ENCODE results near the gene MRPS14. TPM values are rescaled to one million over a fixed set of nuclear protein-coding genes. Genes with fewer than 3 reads are reported as not detected.

MRPS14 gene
- total RNA-seq, 4 donors from 2014 or later, result 17.9 to 31.1 (median 26.1) TPM

DNA sequence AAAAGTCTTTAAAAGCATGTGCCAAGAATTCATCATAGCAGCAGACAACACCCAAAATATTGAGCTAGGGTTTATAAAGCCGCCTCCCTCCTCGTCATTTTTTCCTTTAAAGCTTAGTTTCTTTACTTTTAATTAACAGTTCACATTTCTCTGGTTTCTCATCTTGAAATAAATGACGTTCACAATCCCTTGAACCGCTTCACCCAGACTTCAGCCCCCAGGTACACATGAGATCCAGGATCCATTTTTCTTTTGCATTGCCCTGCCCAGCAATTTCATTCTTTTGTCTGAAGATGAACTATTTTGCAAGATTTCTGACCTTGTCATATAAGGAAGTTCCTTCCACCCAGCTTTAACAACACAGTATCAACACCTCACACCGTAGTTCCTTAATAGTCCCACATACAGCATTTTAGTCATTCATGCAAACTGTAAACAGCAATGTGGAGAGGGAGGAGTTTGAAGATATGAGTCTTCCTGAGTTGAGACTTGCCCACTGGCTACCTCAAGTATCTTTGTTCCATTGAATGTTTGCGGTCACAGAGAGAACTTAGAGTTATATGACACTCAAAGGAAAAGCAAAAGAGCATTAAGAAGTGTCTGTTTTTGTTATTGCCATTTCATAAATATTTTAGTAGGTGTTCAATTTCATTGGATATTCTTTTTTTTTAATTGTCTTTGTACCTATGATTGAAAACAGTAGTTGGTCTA, 58.8 kb downstream of the MRPS14 start:
- TF ChIP-seq EP300 (IDR thresholded peaks at IDR 0.05) (no peak), POLR2A (IDR thresholded peaks at IDR 0.05; ENCODE audit: low read depth) (no peak), CTCF (IDR thresholded peaks at IDR 0.05) (no peak), POLR2AphosphoS5 (IDR thresholded peaks at IDR 0.05) (peak in 1 of 2 donors; percentile 5)
- intact Hi-C loops (cut with DNase I), result no loop called here
- H3K36me3 ChIP-seq, result peaks cover 0 to 2% (median 0%) of the 10 kb centered on the region in 4 donors
- no peaks in the 10 kb centered on the region for H3K9me3 ChIP-seq
- peak overlapping the region in 2 of 4 donors; percentile 4 to 31 for H3K4me3 ChIP-seq
- no peak for DNase-seq (ENCODE audit: extremely low spot score)
- no peaks in the 10 kb centered on the region for H3K27me3 ChIP-seq
- H3K4me1 ChIP-seq, result peaks cover 30 to 62% (median 43%) of the 10 kb centered on the region in 4 donors
- peak overlapping the region; percentile 66 to 77 (median 74) for H3K27ac ChIP-seq (replicated peaks in 1 of 4)
- 27% methylated on average over 6 of the region's 6 CpGs for WGBS

DNA sequence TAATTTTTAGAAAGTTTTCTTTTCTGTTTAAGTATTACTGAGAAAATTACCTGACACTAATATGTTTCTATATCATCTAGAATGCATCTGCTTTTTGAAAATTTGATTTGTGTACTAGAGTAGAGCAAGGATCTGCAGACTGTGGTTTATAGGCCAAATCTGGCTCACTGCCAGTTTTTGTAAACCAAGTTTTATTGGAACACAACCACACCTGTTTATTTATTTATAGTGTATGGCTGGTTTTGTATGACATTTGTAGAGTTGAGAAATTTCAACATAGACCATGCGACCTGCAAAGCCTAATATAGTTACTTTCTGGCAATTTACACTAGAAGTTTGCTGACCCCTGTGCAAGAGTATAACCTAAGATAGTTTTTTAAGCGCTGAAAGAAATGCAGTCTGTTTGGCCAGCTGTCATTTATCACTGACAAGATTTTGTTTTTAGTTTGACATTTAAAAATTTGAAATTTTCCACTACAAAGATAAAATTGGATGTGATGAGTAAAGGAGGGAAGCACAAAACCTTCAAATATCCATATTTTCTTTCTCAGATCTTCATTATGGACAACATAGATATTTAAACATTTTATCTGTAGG, 59.6 kb downstream of the MRPS14 start:
- Histone ChIP-seq H3K27me3 (no peaks in the 10 kb centered on the region), H3K4me1 (peaks cover 30 to 56% (median 43%) of the 10 kb centered on the region in 4 donors), H3K27ac (replicated peaks in 1 of 4) (peak overlapping the region; percentile 66 to 77 (median 74)), H3K4me3 (no peak overlapping the region), H3K36me3 (no peaks in the 10 kb centered on the region), H3K9me3 (no peaks in the 10 kb centered on the region)
- no peak for DNase-seq (ENCODE audit: extremely low spot score)
- no peak for TF ChIP-seq CTCF (IDR thresholded peaks at IDR 0.05)
- TF ChIP-seq POLR2A (IDR thresholded peaks at IDR 0.05; ENCODE audit: low read depth), result no peak
- no peak for TF ChIP-seq EP300 (IDR thresholded peaks at IDR 0.05)
- no peak for TF ChIP-seq POLR2AphosphoS5 (IDR thresholded peaks at IDR 0.05)
- intact Hi-C loops (cut with DNase I), result no loop called here
- 37% methylated on average over 2 of the region's 2 CpGs for WGBS

Small RNAs within 50 kb of the gene (small RNA-seq; reads per million reads assigned to genes)
- gene RF00019 (0 reads per million in 3 donors), gene RNU6-307P (0 reads per million in 3 donors)

Other genes starting within 250 kb of the MRPS14 start
- gene CACYBP, start 23.5 kb downstream of the MRPS14 start, total RNA-seq, result 100 to 1,000 TPM in 2 of 4 donors, 10 to 100 TPM in 2; 48.5 to 125 (median 94.7) TPM
- under 1 TPM; under 0.01 to 0.45 (median 0.20) TPM for gene TNN, start 44.4 kb upstream of the MRPS14 start, total RNA-seq
- 100 to 1,000 TPM in 1 of 4 donors, 10 to 100 TPM in 3; 37.0 to 109 (median 45.1) TPM for gene KIAA0040, start 169.4 kb upstream of the MRPS14 start, total RNA-seq

Data from esophagus muscularis mucosa (tissue), 4 donors.